Measurements from ENCODE around the gene RUNX2.

DNA sequence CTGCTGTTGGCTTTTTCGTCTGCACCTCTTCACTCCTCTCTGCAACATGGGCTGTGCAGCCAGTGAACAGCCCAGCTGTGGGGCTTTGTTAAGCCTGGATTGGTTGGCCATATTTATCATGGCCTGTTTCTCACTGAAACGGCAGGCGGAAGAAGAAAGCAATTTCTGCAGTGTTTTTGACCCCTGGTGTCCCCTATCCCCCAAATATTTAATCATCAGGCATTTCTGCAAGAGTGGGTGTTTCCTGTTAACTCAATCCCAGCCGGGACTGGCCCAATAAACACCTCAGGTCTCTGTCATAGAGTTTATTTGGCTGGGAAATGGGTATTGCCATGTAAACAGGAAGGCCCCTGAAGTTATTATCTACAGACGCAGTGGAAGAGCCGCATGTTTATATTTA lies 224.4 kb downstream of the RUNX2 start:
- TF ChIP-seq, protein P1, sequence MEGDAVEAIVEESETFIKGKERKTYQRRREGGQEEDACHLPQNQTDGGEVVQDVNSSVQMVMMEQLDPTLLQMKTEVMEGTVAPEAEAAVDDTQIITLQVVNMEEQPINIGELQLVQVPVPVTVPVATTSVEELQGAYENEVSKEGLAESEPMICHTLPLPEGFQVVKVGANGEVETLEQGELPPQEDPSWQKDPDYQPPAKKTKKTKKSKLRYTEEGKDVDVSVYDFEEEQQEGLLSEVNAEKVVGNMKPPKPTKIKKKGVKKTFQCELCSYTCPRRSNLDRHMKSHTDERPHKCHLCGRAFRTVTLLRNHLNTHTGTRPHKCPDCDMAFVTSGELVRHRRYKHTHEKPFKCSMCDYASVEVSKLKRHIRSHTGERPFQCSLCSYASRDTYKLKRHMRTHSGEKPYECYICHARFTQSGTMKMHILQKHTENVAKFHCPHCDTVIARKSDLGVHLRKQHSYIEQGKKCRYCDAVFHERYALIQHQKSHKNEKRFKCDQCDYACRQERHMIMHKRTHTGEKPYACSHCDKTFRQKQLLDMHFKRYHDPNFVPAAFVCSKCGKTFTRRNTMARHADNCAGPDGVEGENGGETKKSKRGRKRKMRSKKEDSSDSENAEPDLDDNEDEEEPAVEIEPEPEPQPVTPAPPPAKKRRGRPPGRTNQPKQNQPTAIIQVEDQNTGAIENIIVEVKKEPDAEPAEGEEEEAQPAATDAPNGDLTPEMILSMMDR (conservative IDR thresholded peaks at IDR 0.05; ENCODE audit: low read depth in 2 of 2), result no peak
- TF ChIP-seq EZH2 (IDR thresholded peaks at IDR 0.05; ENCODE audit: low read depth, unreplicated experiment) (no peak), NANOG (IDR thresholded peaks at IDR 0.05; ENCODE audit: borderline replicate concordance) (no peak), POLR2AphosphoS5 (IDR thresholded peaks at IDR 0.05; ENCODE audit: low read depth) (no peak), EZH2phosphoT487 (IDR thresholded peaks at IDR 0.05; ENCODE audit: unreplicated experiment) (no peak), CREB1 (CRISPR knock-in tag; IDR thresholded peaks at IDR 0.05; ENCODE audit: low read depth) (no peak), ZNF331 (CRISPR knock-in tag; IDR thresholded peaks at IDR 0.05; ENCODE audit: low read depth) (no peak), JUNB (IDR thresholded peaks at IDR 0.05; ENCODE audit: unreplicated experiment) (no peak)
- TF ChIP-seq, protein P2, sequence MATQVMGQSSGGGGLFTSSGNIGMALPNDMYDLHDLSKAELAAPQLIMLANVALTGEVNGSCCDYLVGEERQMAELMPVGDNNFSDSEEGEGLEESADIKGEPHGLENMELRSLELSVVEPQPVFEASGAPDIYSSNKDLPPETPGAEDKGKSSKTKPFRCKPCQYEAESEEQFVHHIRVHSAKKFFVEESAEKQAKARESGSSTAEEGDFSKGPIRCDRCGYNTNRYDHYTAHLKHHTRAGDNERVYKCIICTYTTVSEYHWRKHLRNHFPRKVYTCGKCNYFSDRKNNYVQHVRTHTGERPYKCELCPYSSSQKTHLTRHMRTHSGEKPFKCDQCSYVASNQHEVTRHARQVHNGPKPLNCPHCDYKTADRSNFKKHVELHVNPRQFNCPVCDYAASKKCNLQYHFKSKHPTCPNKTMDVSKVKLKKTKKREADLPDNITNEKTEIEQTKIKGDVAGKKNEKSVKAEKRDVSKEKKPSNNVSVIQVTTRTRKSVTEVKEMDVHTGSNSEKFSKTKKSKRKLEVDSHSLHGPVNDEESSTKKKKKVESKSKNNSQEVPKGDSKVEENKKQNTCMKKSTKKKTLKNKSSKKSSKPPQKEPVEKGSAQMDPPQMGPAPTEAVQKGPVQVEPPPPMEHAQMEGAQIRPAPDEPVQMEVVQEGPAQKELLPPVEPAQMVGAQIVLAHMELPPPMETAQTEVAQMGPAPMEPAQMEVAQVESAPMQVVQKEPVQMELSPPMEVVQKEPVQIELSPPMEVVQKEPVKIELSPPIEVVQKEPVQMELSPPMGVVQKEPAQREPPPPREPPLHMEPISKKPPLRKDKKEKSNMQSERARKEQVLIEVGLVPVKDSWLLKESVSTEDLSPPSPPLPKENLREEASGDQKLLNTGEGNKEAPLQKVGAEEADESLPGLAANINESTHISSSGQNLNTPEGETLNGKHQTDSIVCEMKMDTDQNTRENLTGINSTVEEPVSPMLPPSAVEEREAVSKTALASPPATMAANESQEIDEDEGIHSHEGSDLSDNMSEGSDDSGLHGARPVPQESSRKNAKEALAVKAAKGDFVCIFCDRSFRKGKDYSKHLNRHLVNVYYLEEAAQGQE (IDR thresholded peaks at IDR 0.05; ENCODE audit: unreplicated experiment), result no peak
- TF ChIP-seq, protein P3, sequence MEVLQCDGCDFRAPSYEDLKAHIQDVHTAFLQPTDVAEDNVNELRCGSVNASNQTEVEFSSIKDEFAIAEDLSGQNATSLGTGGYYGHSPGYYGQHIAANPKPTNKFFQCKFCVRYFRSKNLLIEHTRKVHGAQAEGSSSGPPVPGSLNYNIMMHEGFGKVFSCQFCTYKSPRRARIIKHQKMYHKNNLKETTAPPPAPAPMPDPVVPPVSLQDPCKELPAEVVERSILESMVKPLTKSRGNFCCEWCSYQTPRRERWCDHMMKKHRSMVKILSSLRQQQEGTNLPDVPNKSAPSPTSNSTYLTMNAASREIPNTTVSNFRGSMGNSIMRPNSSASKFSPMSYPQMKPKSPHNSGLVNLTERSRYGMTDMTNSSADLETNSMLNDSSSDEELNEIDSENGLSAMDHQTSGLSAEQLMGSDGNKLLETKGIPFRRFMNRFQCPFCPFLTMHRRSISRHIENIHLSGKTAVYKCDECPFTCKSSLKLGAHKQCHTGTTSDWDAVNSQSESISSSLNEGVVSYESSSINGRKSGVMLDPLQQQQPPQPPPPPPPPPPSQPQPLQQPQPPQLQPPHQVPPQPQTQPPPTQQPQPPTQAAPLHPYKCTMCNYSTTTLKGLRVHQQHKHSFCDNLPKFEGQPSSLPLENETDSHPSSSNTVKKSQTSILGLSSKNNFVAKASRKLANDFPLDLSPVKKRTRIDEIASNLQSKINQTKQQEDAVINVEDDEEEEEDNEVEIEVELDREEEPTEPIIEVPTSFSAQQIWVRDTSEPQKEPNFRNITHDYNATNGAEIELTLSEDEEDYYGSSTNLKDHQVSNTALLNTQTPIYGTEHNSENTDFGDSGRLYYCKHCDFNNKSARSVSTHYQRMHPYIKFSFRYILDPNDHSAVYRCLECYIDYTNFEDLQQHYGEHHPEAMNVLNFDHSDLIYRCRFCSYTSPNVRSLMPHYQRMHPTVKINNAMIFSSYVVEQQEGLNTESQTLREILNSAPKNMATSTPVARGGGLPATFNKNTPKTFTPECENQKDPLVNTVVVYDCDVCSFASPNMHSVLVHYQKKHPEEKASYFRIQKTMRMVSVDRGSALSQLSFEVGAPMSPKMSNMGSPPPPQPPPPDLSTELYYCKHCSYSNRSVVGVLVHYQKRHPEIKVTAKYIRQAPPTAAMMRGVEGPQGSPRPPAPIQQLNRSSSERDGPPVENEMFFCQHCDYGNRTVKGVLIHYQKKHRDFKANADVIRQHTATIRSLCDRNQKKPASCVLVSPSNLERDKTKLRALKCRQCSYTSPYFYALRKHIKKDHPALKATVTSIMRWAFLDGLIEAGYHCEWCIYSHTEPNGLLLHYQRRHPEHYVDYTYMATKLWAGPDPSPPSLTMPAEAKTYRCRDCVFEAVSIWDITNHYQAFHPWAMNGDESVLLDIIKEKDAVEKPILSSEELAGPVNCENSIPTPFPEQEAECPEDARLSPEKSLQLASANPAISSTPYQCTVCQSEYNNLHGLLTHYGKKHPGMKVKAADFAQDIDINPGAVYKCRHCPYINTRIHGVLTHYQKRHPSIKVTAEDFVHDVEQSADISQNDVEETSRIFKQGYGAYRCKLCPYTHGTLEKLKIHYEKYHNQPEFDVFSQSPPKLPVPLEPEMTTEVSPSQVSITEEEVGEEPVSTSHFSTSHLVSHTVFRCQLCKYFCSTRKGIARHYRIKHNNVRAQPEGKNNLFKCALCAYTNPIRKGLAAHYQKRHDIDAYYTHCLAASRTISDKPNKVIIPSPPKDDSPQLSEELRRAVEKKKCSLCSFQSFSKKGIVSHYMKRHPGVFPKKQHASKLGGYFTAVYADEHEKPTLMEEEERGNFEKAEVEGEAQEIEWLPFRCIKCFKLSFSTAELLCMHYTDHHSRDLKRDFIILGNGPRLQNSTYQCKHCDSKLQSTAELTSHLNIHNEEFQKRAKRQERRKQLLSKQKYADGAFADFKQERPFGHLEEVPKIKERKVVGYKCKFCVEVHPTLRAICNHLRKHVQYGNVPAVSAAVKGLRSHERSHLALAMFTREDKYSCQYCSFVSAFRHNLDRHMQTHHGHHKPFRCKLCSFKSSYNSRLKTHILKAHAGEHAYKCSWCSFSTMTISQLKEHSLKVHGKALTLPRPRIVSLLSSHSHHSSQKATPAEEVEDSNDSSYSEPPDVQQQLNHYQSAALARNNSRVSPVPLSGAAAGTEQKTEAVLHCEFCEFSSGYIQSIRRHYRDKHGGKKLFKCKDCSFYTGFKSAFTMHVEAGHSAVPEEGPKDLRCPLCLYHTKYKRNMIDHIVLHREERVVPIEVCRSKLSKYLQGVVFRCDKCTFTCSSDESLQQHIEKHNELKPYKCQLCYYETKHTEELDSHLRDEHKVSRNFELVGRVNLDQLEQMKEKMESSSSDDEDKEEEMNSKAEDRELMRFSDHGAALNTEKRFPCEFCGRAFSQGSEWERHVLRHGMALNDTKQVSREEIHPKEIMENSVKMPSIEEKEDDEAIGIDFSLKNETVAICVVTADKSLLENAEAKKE (CRISPR knock-in tag; IDR thresholded peaks at IDR 0.05), result no peak
- TF ChIP-seq, protein P4, sequence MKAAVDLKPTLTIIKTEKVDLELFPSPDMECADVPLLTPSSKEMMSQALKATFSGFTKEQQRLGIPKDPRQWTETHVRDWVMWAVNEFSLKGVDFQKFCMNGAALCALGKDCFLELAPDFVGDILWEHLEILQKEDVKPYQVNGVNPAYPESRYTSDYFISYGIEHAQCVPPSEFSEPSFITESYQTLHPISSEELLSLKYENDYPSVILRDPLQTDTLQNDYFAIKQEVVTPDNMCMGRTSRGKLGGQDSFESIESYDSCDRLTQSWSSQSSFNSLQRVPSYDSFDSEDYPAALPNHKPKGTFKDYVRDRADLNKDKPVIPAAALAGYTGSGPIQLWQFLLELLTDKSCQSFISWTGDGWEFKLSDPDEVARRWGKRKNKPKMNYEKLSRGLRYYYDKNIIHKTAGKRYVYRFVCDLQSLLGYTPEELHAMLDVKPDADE (IDR thresholded peaks at IDR 0.05), result no peak
